Inflammatory macrophage treated with lipopolysaccharide for 4 hours (primary cell): Measurements from ENCODE around the gene OGN.

Experiments used
- DNase-seq: peaks from one replicate; pipeline ENCODE4 v3.0.0-alpha.2; 2020

The OGN gene

GRCh38 chr9:92404042-92404836 lies at the start of gene OGN:
OGN (minus strand) TSS chr9:92404578; CDS start chr9:92403407, 1,171 bp downstream.
- no peak for DNase-seq

GRCh38 chr9:92446536-92446935 lies 42.2 kb upstream of the OGN start:
- DNase-seq: no peak

- DNase-seq: no peak
Measured at GRCh38 chr9:92444841-92445240, 40.5 kb upstream of the OGN start.

- no peak for DNase-seq
Measured at GRCh38 chr9:92440751-92441046, 36.3 kb upstream of the OGN start.

GRCh38 chr9:92439921-92440750 lies 35.8 kb upstream of the OGN start:
- no peak for DNase-seq

GRCh38 chr9:92438900-92439526 lies 34.6 kb upstream of the OGN start:
- peak; percentile 44 for DNase-seq

- DNase-seq: no peak
Measured at GRCh38 chr9:92435263-92435662, 30.9 kb upstream of the OGN start.

- DNase-seq: no peak
Measured at GRCh38 chr9:92432972-92433548, 28.7 kb upstream of the OGN start.

GRCh38 chr9:92432350-92432749 lies 28.0 kb upstream of the OGN start:
- DNase-seq: no peak

- no peak for DNase-seq
Measured at GRCh38 chr9:92429836-92430235, 25.5 kb upstream of the OGN start.

GRCh38 chr9:92426501-92427145 lies 22.2 kb upstream of the OGN start:
- DNase-seq: no peak

GRCh38 chr9:92425474-92425873 lies 21.1 kb upstream of the OGN start:
- DNase-seq: no peak

GRCh38 chr9:92424340-92424739 lies 20.0 kb upstream of the OGN start, which contains the start of gene OMD:
OMD (minus strand) TSS chr9:92424471; CDS start chr9:92417558, 6,913 bp downstream.
- DNase-seq: peak; percentile 20

GRCh38 chr9:92423612-92424011 lies 19.2 kb upstream of the OGN start:
- no peak for DNase-seq

- DNase-seq: peak; percentile 66
Measured at GRCh38 chr9:92422611-92423338, 18.4 kb upstream of the OGN start.

GRCh38 chr9:92414566-92414965 lies 10.2 kb upstream of the OGN start:
- peak; percentile 23 for DNase-seq

GRCh38 chr9:92411157-92411556 lies 6.8 kb upstream of the OGN start:
- peak; percentile 62 for DNase-seq

GRCh38 chr9:92408747-92409478 lies 4.5 kb upstream of the OGN start:
- DNase-seq: no peak

GRCh38 chr9:92407818-92408217 lies 3.4 kb upstream of the OGN start:
- DNase-seq: no peak

- peak; percentile 91 for DNase-seq
Measured at GRCh38 chr9:92406477-92406876, 2.1 kb upstream of the OGN start.

- no peak for DNase-seq
Measured at GRCh38 chr9:92405818-92406217, 1.4 kb upstream of the OGN start.
